NCI-H1417 treated with DMSO at 0.1 percent for 48 hours (cell line): ENCODE results near the gene HNRNPUL1.
"Not testable (repeated sequence)": the region's sequence is repeated elsewhere in the genome, so short reads cannot be mapped to it uniquely, and the experiment has no call there.

Experiments
- DNase-seq: peaks from one replicate; lab custom pipeline; 2025; lab: John Stamatoyannopoulos, UW

Gene HNRNPUL1

DNA sequence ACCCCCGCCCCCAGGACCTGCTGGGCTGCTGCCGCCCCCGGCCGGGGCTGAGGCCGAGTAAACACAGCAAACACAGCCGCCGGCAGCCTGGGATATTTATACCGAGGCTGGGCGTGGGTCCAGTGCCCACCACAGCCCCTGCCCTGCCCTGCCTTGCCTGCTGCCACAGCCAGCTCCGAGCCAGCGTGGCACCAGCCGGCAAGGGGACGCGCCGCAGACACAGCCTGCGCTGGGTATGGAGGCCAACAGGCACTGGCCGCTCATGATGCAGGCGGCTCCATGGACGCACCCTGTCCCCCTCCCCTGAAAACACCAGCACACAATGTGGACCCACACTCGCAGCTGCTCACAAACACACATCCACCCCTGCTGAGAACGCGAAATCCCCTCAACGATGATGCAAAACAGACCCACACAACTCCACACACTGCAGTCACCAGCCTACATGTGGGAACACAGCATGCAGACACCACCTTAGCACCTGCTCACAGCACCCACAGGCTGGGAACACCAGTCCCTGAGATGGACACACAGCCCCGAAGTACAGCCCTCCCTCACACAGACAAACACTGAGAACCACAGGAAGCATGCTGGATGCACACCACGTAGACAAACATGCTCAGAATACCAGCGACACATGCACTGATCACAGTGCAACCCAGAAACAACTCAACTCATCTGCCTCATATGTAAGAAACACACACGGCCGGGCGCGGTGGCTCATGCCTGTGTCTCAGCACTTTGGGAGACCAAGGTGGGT, 62.0 kb downstream of the HNRNPUL1 start:
- DNase-seq, result no peak

DNA sequence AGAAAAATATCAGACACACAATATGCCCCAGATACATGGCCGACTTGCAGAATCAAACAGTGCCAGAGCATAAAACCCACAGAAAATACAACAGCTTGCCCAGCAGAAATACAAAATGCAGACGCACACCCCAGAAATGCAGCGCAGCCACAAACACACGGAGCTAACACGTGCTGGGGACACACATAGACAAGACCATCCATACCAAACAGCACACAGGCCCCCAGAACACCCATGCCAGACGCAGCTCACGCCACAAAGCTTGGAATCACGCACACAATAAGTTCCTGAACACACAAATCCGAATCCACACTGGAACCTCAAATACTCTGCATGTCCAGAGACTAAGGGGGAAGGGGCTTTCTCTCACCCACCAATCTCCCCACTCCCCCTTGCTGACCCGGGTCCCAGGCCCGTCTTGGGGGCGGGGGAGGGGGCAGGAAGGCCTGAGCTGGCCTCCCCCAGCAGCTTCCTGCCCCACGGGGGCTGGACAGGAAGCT, 63.0 kb downstream of the HNRNPUL1 start:
- DNase-seq, result no peak

DNA sequence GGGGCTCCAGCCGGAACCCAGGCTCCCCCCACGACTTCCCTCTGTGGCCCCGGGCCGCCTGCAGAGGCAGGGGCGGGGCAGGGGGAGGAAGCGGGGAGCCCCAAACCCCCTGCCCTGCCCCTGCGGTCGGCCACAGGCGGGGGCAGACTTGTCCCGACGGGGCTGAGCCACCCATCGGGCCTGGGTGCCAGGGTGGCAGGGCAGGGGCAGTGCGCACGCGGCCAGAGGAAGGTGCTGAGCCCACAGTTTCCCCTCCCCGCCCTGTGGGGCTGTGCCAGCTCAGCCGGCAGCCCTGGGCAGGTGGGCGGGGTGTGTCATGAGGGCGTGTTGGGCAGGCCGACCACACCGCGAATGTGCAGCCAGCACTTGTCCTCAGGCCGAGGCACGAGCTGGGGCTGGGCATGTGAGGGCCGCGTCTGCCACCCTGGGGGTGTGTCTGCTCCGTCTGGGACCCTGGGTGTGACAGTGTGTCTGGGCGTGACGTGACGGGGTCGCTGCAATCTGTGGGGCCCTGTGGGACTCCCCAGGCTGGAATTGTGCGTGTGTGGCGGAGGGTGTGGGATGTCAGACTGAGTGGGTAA, 63.5 kb downstream of the HNRNPUL1 start:
- no peak for DNase-seq

- no peak for DNase-seq
Measured at GRCh38 chr19:41328157-41328841, 64.1 kb downstream of the HNRNPUL1 start.

DNA sequence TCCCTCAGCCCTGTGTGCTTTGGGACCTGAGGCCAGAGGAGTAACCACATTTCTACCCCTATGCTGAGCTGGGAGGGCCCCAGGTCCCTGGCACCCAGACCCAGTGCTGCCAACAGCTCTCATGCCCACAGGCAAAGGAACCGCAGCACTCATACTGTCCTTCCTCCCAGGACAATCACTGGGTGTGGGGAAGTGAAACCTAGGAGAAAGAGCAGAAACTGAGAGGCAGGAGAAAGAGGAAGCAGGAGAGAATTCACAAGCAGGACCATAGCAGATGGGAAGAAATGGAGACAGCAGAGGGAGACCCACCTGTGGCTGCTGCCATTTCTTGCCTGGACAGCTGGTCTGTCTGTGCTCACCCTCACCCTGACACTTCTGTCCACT, 64.7 kb downstream of the HNRNPUL1 start:
- DNase-seq, result no peak

DNA sequence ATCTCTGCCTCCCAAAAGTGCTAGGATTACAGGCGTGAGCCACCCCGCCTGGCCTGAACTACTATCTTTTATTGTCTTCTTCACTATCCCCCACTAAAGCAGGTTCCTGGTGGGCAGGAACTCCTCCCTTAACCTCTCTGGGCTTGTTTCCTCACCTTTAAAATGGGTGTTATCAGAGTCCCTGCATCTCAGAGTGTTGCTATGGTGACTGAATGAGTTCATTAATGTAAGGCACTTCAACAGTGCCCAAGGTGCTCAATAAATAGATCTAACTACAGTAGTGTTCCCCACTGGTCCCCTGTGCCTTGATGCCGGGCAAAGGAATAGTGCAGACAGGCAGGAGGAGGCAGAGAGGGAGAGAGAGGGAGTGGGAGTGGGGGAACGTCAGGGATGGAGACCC, 66.3 kb downstream of the HNRNPUL1 start:
- no peak for DNase-seq

DNA sequence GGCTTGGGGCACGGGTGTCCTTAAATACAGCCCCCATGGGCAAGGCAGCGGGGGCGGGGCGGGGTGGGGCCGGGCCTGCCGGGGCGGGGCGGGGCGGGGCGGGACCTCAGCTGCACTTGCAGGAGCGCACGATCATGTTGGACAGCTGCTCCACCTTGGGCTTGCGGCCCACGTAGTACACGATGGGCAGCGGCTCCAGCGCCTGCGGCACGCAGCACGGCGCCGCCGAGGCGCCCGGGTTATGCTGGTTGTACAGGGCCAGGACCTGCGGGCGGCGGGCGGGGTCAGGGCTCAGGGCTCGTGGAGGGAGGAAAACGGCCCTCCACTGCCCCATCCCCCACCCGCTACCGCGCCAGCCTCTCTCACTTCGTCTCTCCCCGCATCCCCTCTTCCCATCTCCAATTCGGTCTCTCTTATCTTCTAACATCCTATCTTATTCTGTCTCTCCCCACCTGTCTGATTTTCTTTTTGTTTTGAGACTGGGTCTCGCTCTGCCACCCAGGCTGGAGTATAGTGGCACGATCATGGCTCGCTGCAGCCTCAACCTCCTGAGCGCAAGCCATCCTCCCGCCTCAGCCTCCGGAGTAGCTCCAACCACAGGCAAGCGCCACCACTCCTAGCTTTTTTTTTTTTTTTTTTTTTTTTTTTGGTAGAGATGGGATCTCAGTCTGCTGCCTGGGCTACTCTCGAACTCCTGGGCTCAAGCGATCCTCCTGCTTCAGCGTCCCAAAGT, 66.9 kb downstream of the HNRNPUL1 start:
- no peak for DNase-seq

DNA sequence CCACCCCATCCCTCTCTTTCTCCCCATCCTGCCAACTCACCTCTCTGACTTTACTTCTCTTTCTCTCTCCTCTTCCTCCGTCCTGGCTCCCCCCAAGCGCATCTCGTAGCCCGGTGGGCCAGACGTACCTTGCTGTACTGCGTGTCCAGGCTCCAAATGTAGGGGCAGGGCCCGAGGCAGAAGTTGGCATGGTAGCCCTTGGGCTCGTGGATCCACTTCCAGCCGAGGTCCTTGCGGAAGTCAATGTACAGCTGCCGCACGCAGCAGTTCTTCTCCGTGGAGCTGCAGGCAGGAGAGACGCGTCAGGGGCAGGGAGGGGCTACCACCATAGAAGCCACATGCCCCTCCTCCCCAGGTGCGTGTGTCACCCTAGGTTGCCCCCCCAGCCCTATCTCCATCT, 67.8 kb downstream of the HNRNPUL1 start:
- DNase-seq, result no peak

DNA sequence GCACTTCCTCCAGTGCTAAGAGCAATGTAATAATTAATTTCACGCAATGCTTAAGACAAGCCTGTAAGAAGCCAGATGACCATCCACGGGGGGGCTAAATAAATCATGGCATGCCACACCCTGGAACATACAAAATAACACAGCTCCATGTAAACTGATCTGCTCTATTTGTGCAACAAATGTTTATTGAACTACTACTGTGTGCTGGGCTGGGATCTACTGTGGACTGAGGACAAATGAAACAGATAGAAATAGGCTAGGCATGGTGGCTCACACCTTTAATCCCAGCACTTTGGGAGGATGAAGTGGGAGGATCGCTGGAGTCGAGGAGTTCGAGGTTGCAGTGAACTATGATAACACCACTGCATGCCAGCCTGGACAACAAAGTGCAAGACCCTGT, 68.3 kb downstream of the HNRNPUL1 start:
- no peak for DNase-seq

DNA sequence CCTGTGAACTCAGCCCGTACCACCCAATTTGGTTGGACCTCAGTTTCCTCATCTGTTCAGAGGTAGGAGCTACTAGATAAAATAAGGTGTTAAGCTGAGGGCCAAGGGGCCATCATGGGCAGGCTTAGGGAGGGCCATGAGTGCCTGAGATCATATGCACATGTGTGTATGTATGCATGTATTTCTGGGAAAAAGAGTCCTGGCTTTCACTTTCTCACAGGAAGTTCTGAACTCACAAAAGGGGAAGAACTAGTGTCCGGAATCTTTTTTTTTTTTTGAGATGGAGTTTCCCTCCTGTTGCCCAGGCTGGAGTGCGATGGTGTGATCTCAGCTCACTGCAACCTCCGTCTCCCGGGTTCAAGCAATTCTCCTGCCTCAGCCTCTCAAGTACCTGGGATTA, 70.6 kb downstream of the HNRNPUL1 start:
- no peak for DNase-seq

DNA sequence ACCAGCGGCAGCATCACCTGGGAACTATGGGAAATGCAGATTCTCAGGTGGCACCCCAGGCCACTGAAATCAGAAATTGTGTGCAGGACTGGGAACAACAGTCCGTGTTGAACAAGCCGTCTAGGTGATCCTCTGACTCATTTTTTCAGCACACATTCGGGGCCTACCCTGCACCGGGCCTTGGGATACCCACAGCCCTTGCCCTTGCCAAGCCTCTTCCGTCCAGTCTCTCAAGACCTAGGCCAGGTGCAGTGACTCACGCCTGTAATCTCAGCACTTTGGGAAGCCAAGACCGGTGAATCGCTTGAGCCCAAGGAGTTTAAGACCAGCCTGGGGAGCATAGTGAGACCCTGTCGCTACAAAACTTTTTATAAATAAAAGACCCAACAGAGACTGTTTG, 71.3 kb downstream of the HNRNPUL1 start:
- no peak for DNase-seq

GRCh38 chr19:41339936-41340335, 75.8 kb downstream of the HNRNPUL1 start:
- no peak for DNase-seq

DNA sequence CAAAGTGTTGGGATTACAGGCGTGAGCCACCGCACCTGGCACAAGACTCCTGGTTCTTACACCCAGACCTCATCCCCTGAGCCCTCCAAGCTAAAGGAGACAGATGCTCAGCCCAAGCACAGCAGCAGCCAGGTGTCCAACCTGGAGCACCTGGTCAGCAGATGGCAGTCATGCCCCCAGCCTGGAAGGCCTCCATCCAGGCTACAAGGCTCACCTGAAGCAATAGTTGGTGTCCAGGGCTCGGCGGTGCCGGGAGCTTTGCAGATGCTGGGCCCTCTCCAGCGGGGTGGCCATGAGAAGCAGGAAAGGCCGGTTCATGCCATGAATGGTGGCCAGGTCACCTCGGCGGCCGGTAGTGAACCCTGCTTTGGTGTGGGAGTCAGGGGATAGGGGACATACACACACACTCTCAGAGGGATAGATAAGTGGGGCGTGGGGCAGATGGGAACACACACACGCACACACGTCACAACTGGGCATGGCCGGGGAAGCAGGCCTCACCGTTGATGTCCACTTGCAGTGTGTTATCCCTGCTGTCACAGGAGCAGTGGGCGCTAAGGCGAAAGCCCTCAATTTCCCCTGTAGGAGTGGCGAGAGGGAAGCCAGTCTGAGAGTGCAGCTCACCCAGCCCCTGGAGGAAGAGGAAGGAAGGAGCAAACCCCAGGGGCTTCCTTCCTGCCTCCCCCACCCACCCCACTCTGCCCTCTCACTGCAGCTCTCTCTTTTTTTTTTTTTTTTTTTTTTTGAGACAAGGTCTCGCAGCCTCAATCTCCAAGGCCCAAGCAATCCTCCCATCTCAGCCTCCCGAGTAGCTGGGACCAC, 77.7 kb downstream of the HNRNPUL1 start:
- DNase-seq, result no peak

- no peak for DNase-seq
Measured at GRCh38 chr19:41344162-41344561, 80.0 kb downstream of the HNRNPUL1 start.

- not testable (repeated sequence) for DNase-seq
Measured at GRCh38 chr19:41346916-41347315, 82.7 kb downstream of the HNRNPUL1 start.

DNA sequence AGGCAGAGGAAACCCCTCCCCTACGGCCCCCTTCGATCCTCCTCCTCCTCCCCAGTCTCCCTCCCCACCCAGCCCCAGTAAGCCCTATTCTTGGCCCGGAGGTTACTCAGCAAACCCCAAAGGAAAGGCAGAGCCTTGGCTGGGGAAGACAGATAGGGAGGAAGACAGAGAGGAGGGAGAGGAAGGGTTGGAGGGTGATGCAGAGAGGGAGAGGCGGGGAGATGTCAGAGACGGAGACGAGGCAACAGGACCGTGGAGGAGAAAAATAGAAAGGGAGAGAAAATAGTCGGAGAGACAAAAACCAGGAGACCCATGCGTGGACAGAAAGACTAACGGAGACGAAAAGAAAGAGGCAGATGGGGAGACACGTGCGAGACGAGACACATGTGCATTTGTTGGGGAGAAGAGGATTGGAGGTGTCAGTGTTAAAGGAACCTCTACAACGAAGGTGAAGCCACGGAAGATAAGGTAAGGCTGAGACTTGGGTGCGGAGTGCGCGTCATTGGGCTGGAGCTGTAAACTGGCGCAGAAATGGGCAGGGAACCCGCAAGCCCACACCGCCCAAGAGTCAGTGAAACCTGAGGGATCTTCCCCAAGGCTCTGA, 86.7 kb downstream of the HNRNPUL1 start:
- DNase-seq, result no peak

DNA sequence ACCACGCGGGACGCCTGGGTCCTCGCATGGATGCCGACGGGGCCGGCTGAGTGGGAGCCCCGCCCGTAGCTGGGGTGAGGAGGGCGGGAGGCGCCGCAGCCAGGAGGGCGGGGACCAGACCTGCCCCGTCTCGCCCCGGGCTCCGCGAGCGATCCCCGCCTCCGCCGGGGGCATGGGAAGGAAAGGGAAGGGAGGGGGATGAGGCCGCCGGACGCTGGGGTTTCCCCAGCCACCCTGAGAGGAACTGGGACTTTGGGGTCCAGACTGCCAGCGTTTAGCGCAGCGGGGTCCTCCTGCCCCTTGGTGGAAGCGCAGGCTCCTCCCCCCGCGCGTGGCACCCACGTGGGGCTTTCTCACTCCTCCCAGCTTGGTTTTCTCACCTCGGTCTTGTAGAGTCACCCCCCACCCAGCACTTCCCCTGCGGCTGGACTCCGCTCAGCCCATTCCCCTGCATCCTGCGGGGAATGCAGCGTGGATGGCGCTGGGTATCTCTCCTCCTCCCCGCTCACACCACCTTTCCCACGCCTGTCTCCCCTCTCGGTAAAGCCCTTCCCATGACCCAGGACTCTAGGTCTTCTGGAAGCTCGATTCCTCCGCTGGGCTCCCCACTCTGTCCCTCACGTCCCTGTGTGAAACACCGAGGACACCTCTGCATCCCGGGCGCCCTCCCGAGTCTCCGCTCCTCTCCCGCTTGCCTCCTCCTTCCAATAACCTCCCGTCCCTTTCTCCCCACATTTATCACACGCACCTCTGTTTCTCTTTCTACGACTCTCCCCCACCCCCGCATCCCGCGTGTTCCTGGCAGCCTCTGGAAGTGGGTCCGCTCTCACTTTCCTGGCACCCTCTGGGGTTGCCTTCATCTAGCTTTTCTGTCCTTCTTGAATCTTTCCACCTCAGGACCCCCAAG, 87.4 kb downstream of the HNRNPUL1 start:
- DNase-seq, result no peak

- no peak for DNase-seq
Measured at GRCh38 chr19:41352279-41352608, 88.1 kb downstream of the HNRNPUL1 start.

- DNase-seq, result no peak
Measured at GRCh38 chr19:41352609-41353465, 88.7 kb downstream of the HNRNPUL1 start.
